ENCODE data around the gene PGM5. TPM values are rescaled to one million over a fixed set of nuclear protein-coding genes. Genes with fewer than 3 reads are reported as not detected.

PGM5 gene
- total and polyA plus RNA-seq, 2 of the 4 experiments (the other 2 are of a cell fraction), result 8.3 to 14.7 TPM

DNA sequence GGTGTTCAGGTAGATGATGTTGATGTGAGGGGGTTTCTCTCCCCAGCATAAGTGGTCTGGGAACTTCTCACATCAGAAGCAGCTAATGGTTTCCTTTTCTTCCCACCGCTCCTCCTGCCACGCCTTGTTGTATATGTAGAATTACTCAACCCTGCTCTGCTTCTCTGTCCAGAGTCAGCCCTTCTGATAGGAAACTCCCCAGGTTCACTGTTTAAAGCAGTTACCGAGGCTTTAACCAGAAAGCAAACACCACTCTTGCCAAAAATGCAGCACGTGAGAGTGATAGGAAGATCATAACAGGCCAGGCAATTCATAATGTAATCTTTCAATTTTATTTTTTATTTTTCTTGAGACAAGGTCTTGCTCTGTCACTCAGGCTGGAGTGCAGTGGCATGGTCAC is 194.8 kb downstream of the PGM5 start:
- no peak overlapping the region for H4K91ac ChIP-seq (ENCODE audit: insufficient read depth, low read depth, low read length)
- H3K4ac ChIP-seq (ENCODE audit: low read depth, low read length), result no peak overlapping the region
- intact Hi-C loops (cut with micrococcal nuclease) (no loop called here), in situ Hi-C loops (cut with MboI; ENCODE audit: low sequenced_read_pairs) (no loop called here), dilution Hi-C loops (cut with HindIII; ENCODE audit: low sequenced_read_pairs, unreplicated experiment) (no loop called here)
- H3K27ac ChIP-seq (ENCODE audit: insufficient read depth, low read length), result no peak overlapping the region
- no peak overlapping the region for H3K23ac ChIP-seq (ENCODE audit: low read depth, low read length)
- CTCF ChIA-PET, result no interaction called here
- no peak overlapping the region; the same call in 1 of the 2 replicates for H2AK5ac ChIP-seq (ENCODE audit: low read depth, low read length)
- no peaks in the 10 kb centered on the region for H4K20me1 ChIP-seq (ENCODE audit: insufficient read depth, low read length)
- H3K4me2 ChIP-seq (ENCODE audit: low read depth, low read length), result no peak overlapping the region
- TF ChIP-seq POLR2A (IDR thresholded peaks at IDR 0.05; ENCODE audit: low read depth, low read length), result no peak
- no peak overlapping the region for H3K4me3 ChIP-seq (ENCODE audit: insufficient read depth, low read depth, low read length)
- H3K9ac ChIP-seq (ENCODE audit: low read depth, low read length), result no peak overlapping the region
- H4K8ac ChIP-seq (ENCODE audit: low read depth in 2 of 2, low read length in 2 of 2), result no peak overlapping the region
- H3K18ac ChIP-seq (ENCODE audit: low read depth, low read length), result no peak overlapping the region
- no peaks in the 10 kb centered on the region for H3K9me1 ChIP-seq (ENCODE audit: insufficient read depth, low read length)
- no TSS peak for BruUV-seq (replicated peaks)
- no peak overlapping the region for H2BK15ac ChIP-seq (ENCODE audit: low read depth, low read length)
- H2BK5ac ChIP-seq (ENCODE audit: low read depth, low read length, poor library complexity, severe bottlenecking), result no peak overlapping the region
- H3K79me1 ChIP-seq (ENCODE audit: low read depth in 1 of 2, low read length in 2 of 2), result no peaks in the 10 kb centered on the region
- DNase-seq, result no peak
- H2AFZ ChIP-seq (replicated peaks; ENCODE audit: low read length, poor library complexity), result no peak overlapping the region
- no peak for ATAC-seq (ENCODE audit: low read depth)
- no peak overlapping the region for H4K5ac ChIP-seq (ENCODE audit: low read depth, low read length)
- WGBS, 2 experiments (ENCODE audit: extremely low coverage in 2 of 2, insufficient read length in 1 of 2), result no CpG with 5 or more reads among the region's 4 CpGs
- no peak overlapping the region for H2AK9ac ChIP-seq (replicated peaks; ENCODE audit: low read depth, low read length, poor library complexity)
- H3K36me3 ChIP-seq (ENCODE audit: control insufficient read depth, insufficient read depth, low read length), result no peaks in the 10 kb centered on the region
- POLR2A ChIA-PET (ENCODE audit: unreplicated experiment), result no interaction called here
- no peak overlapping the region for H2BK20ac ChIP-seq (ENCODE audit: low read depth, low read length)
- no peaks in the 10 kb centered on the region for H3K27me3 ChIP-seq (ENCODE audit: control insufficient read depth, insufficient read depth, low read length)
- H3K9me3 ChIP-seq (ENCODE audit: control insufficient read depth, insufficient read depth, low read length), result no peaks in the 10 kb centered on the region
- no peak overlapping the region for H3K56ac ChIP-seq (ENCODE audit: extremely low read depth, insufficient read depth, low read length)
- H2BK120ac ChIP-seq (ENCODE audit: low read depth, low read length), result no peak overlapping the region
- H3K14ac ChIP-seq (replicated peaks; ENCODE audit: low read depth, low read length), result no peak overlapping the region
- H3K4me1 ChIP-seq (ENCODE audit: control insufficient read depth, insufficient read depth, low read length), result no peaks in the 10 kb centered on the region
